AG09309 (cell line): Measurements from ENCODE around the gene AMPD3.

Experiments used
- DNase-seq: peaks from one replicate; pipeline ENCODE4 v3.0.0-alpha.2; 2010; ENCODE audit warnings: low read depth
- H3K4me3 ChIP-seq: 2 replicates; pipeline ENCODE4 v1.5.1; 2011; ENCODE audit warnings: mild to moderate bottlenecking, low read depth, low read length, moderate library complexity; ENCODE audit not compliant: control insufficient read depth
- CTCF ChIP-seq: IDR thresholded peaks from 2 replicates; pipeline ENCODE4 v1.5.1; 2011; ENCODE audit warnings: mild to moderate bottlenecking, low read depth, low read length, inconsistent platforms; ENCODE audit not compliant: insufficient read depth, control insufficient read depth; ENCODE audit errors: missing control alignments

AMPD3 gene

GRCh38 chr11:10529279-10529678 lies 74.2 kb downstream of the AMPD3 start:
- TF ChIP-seq CTCF = no peak
- DNase-seq = no peak
- no peak overlapping the region for H3K4me3 ChIP-seq

- TF ChIP-seq CTCF = no peak
- no peak overlapping the region for H3K4me3 ChIP-seq
- DNase-seq = no peak
These were observed 77.5 kb downstream of the AMPD3 start for GRCh38 chr11:10532526-10532925.

GRCh38 chr11:10533323-10533722 lies 78.3 kb downstream of the AMPD3 start:
- TF ChIP-seq CTCF = no peak
- no peak overlapping the region for H3K4me3 ChIP-seq
- DNase-seq = no peak

DNA sequence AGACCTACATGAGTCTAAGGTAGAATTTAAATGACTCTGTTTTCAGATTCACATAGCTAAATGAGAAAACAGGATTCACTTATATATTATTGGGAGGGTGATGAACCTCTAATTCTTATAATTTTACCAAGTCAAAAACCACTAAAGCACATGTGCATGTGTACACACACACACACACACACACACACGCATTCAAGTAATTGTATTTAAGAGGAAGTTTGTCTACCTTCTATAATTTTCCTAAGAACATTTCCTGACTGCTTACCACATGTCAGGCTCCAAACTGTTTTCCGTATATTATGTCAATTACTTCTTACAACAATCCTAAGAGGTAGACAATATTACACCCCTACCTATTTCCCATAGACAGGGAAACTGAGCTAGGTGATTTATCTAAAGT lies 79.3 kb downstream of the AMPD3 start:
- no peak overlapping the region for H3K4me3 ChIP-seq
- DNase-seq = no peak
- no peak for TF ChIP-seq CTCF

- no peak for TF ChIP-seq CTCF
- H3K4me3 ChIP-seq = no peak overlapping the region
- no peak for DNase-seq
These were observed 82.5 kb downstream of the AMPD3 start for GRCh38 chr11:10537600-10537999.

DNA sequence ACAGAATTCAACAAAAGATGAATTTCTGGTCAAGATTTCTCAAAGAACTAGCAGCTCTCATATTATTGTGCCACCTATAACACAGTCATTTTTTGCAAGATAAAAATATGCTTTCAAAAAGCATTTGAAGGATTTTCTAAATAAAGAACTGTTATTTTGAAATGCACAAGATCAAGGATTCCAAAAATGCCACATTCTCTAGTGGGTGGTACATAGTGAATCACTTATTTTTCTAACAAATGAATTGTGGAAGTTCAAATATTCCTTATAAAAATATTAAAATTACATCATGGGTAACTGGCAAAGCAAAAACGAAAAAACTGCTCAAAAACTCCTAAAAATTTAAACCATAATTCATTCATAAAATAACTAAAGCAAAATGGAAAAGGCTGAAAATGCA lies 83.9 kb downstream of the AMPD3 start:
- no peak overlapping the region for H3K4me3 ChIP-seq
- no peak for DNase-seq
- TF ChIP-seq CTCF = no peak

GRCh38 chr11:10539339-10539738 lies 84.3 kb downstream of the AMPD3 start:
- H3K4me3 ChIP-seq = no peak overlapping the region
- DNase-seq = no peak
- no peak for TF ChIP-seq CTCF
